ENCODE results near the gene FAM193A. TPM values are rescaled to one million over a fixed set of nuclear protein-coding genes. Genes with fewer than 3 reads are reported as not detected.

The FAM193A gene
- total RNA-seq, 1 experiment from 2014 or later: 38.8 TPM

GRCh38 chr4:2598511-2599303 lies 62.3 kb downstream of the FAM193A start:
- Histone ChIP-seq H2AFZ (ENCODE audit: low read length) (no peak overlapping the region), H3K9me2 (replicated peaks; ENCODE audit: insufficient read depth, low read length) (no peaks in the 10 kb centered on the region), H3K27me3 (ENCODE audit: low read length) (no peaks in the 10 kb centered on the region), H4K20me1 (ENCODE audit: insufficient read depth, low read depth, low read length) (no peaks in the 10 kb centered on the region), H3K4me2 (ENCODE audit: low read depth, low read length, poor library complexity, severe bottlenecking) (peak overlapping the region; percentile 65), H3K4me1 (ENCODE audit: low read length) (peaks cover 62% of the 10 kb centered on the region), H3K9ac (ENCODE audit: low read length) (peak overlapping the region; percentile 70), H3K4me3 (ENCODE audit: low read length) (peak overlapping the region; percentile 56), H3K27ac (ENCODE audit: low read length) (peak overlapping the region; percentile 85), H3K36me3 (ENCODE audit: insufficient read depth, low read length) (no peaks in the 10 kb centered on the region), H3K9me3 (ENCODE audit: low read length) (no peaks in the 10 kb centered on the region), H3K79me2 (ENCODE audit: low read length) (peaks cover 88% of the 10 kb centered on the region)
- peak; percentile 83 for DNase-seq

- H3K4me3 ChIP-seq (ENCODE audit: low read length): peak overlapping the region; percentile 56
- peaks cover 88% of the 10 kb centered on the region for H3K79me2 ChIP-seq (ENCODE audit: low read length)
- H3K4me1 ChIP-seq (ENCODE audit: low read length): peaks cover 65% of the 10 kb centered on the region
- peak overlapping the region; percentile 70 for H3K9ac ChIP-seq (ENCODE audit: low read length)
- no peaks in the 10 kb centered on the region for H3K9me2 ChIP-seq (replicated peaks; ENCODE audit: insufficient read depth, low read length)
- peak overlapping the region; percentile 65 for H3K4me2 ChIP-seq (ENCODE audit: low read depth, low read length, poor library complexity, severe bottlenecking)
- no peaks in the 10 kb centered on the region for H3K36me3 ChIP-seq (ENCODE audit: insufficient read depth, low read length)
- no peaks in the 10 kb centered on the region for H4K20me1 ChIP-seq (ENCODE audit: insufficient read depth, low read depth, low read length)
- H2AFZ ChIP-seq (ENCODE audit: low read length): no peak overlapping the region
- DNase-seq: no peak
- no peaks in the 10 kb centered on the region for H3K27me3 ChIP-seq (ENCODE audit: low read length)
- H3K9me3 ChIP-seq (ENCODE audit: low read length): no peaks in the 10 kb centered on the region
- H3K27ac ChIP-seq (ENCODE audit: low read length): peak overlapping the region; percentile 85
Measured at GRCh38 chr4:2599304-2599654, 62.8 kb downstream of the FAM193A start.

- no peaks in the 10 kb centered on the region for H3K36me3 ChIP-seq (ENCODE audit: insufficient read depth, low read length)
- H3K79me2 ChIP-seq (ENCODE audit: low read length): peaks cover 89% of the 10 kb centered on the region
- H3K4me3 ChIP-seq (ENCODE audit: low read length): no peak overlapping the region
- H3K4me1 ChIP-seq (ENCODE audit: low read length): peaks cover 68% of the 10 kb centered on the region
- H3K9me2 ChIP-seq (replicated peaks; ENCODE audit: insufficient read depth, low read length): no peaks in the 10 kb centered on the region
- H3K4me2 ChIP-seq (ENCODE audit: low read depth, low read length, poor library complexity, severe bottlenecking): peak overlapping the region; percentile 6
- DNase-seq: no peak
- H3K27me3 ChIP-seq (ENCODE audit: low read length): no peaks in the 10 kb centered on the region
- no peak overlapping the region for H3K9ac ChIP-seq (ENCODE audit: low read length)
- H3K27ac ChIP-seq (ENCODE audit: low read length): peak overlapping the region; percentile 28; the same call in 1 of the 2 replicates
- H2AFZ ChIP-seq (ENCODE audit: low read length): no peak overlapping the region
- H4K20me1 ChIP-seq (ENCODE audit: insufficient read depth, low read depth, low read length): no peaks in the 10 kb centered on the region
- H3K9me3 ChIP-seq (ENCODE audit: low read length): no peaks in the 10 kb centered on the region
Measured at GRCh38 chr4:2600878-2601277, 64.4 kb downstream of the FAM193A start.

- no peak overlapping the region for H3K9ac ChIP-seq (ENCODE audit: low read length)
- H3K4me2 ChIP-seq (ENCODE audit: low read depth, low read length, poor library complexity, severe bottlenecking): no peak overlapping the region
- DNase-seq: no peak
- no peak overlapping the region for H2AFZ ChIP-seq (ENCODE audit: low read length)
- peaks cover 64% of the 10 kb centered on the region for H3K4me1 ChIP-seq (ENCODE audit: low read length)
- H3K36me3 ChIP-seq (ENCODE audit: insufficient read depth, low read length): no peaks in the 10 kb centered on the region
- H3K27ac ChIP-seq (ENCODE audit: low read length): no peak overlapping the region
- no peaks in the 10 kb centered on the region for H3K9me3 ChIP-seq (ENCODE audit: low read length)
- H3K27me3 ChIP-seq (ENCODE audit: low read length): no peaks in the 10 kb centered on the region
- no peaks in the 10 kb centered on the region for H3K9me2 ChIP-seq (replicated peaks; ENCODE audit: insufficient read depth, low read length)
- peaks cover 89% of the 10 kb centered on the region for H3K79me2 ChIP-seq (ENCODE audit: low read length)
- H4K20me1 ChIP-seq (ENCODE audit: insufficient read depth, low read depth, low read length): no peaks in the 10 kb centered on the region
- no peak overlapping the region for H3K4me3 ChIP-seq (ENCODE audit: low read length)
Measured at GRCh38 chr4:2604614-2605013, 68.2 kb downstream of the FAM193A start.

GRCh38 chr4:2606960-2607506 lies 70.6 kb downstream of the FAM193A start:
- Histone ChIP-seq H3K9me3 (ENCODE audit: low read length) (no peaks in the 10 kb centered on the region), H3K9me2 (replicated peaks; ENCODE audit: insufficient read depth, low read length) (no peaks in the 10 kb centered on the region), H3K4me1 (ENCODE audit: low read length) (peaks cover 50% of the 10 kb centered on the region), H4K20me1 (ENCODE audit: insufficient read depth, low read depth, low read length) (no peaks in the 10 kb centered on the region), H3K27ac (ENCODE audit: low read length) (no peak overlapping the region), H3K4me3 (ENCODE audit: low read length) (no peak overlapping the region), H3K9ac (ENCODE audit: low read length) (no peak overlapping the region), H3K36me3 (ENCODE audit: insufficient read depth, low read length) (no peaks in the 10 kb centered on the region), H3K79me2 (ENCODE audit: low read length) (peaks cover 90% of the 10 kb centered on the region), H2AFZ (ENCODE audit: low read length) (no peak overlapping the region), H3K27me3 (ENCODE audit: low read length) (no peaks in the 10 kb centered on the region), H3K4me2 (ENCODE audit: low read depth, low read length, poor library complexity, severe bottlenecking) (no peak overlapping the region)
- DNase-seq: no peak

GRCh38 chr4:2607822-2608221 lies 71.4 kb downstream of the FAM193A start:
- Histone ChIP-seq H3K9ac (ENCODE audit: low read length) (no peak overlapping the region), H3K4me2 (ENCODE audit: low read depth, low read length, poor library complexity, severe bottlenecking) (no peak overlapping the region), H3K27me3 (ENCODE audit: low read length) (no peaks in the 10 kb centered on the region), H2AFZ (ENCODE audit: low read length) (no peak overlapping the region), H3K9me2 (replicated peaks; ENCODE audit: insufficient read depth, low read length) (no peaks in the 10 kb centered on the region), H3K9me3 (ENCODE audit: low read length) (no peaks in the 10 kb centered on the region), H3K27ac (ENCODE audit: low read length) (no peak overlapping the region), H3K4me1 (ENCODE audit: low read length) (peaks cover 50% of the 10 kb centered on the region), H3K36me3 (ENCODE audit: insufficient read depth, low read length) (no peaks in the 10 kb centered on the region), H3K4me3 (ENCODE audit: low read length) (no peak overlapping the region), H3K79me2 (ENCODE audit: low read length) (peaks cover 93% of the 10 kb centered on the region), H4K20me1 (ENCODE audit: insufficient read depth, low read depth, low read length) (no peaks in the 10 kb centered on the region)
- no peak for DNase-seq

GRCh38 chr4:2608291-2608690 lies 71.8 kb downstream of the FAM193A start:
- H3K4me2 ChIP-seq (ENCODE audit: low read depth, low read length, poor library complexity, severe bottlenecking): no peak overlapping the region
- H3K27me3 ChIP-seq (ENCODE audit: low read length): no peaks in the 10 kb centered on the region
- no peak for DNase-seq
- H3K9me2 ChIP-seq (replicated peaks; ENCODE audit: insufficient read depth, low read length): no peaks in the 10 kb centered on the region
- no peak overlapping the region for H2AFZ ChIP-seq (ENCODE audit: low read length)
- H3K4me1 ChIP-seq (ENCODE audit: low read length): peaks cover 50% of the 10 kb centered on the region
- peak overlapping the region; percentile 21; the same call in 1 of the 2 replicates for H3K27ac ChIP-seq (ENCODE audit: low read length)
- H3K79me2 ChIP-seq (ENCODE audit: low read length): peaks cover 98% of the 10 kb centered on the region
- H3K9ac ChIP-seq (ENCODE audit: low read length): no peak overlapping the region
- H3K4me3 ChIP-seq (ENCODE audit: low read length): no peak overlapping the region
- H3K36me3 ChIP-seq (ENCODE audit: insufficient read depth, low read length): no peaks in the 10 kb centered on the region
- no peaks in the 10 kb centered on the region for H3K9me3 ChIP-seq (ENCODE audit: low read length)
- no peaks in the 10 kb centered on the region for H4K20me1 ChIP-seq (ENCODE audit: insufficient read depth, low read depth, low read length)

GRCh38 chr4:2615821-2616220 lies 79.4 kb downstream of the FAM193A start:
- Histone ChIP-seq H3K27me3 (ENCODE audit: low read length) (no peaks in the 10 kb centered on the region), H3K9me3 (ENCODE audit: low read length) (no peaks in the 10 kb centered on the region), H2AFZ (ENCODE audit: low read length) (no peak overlapping the region), H3K79me2 (ENCODE audit: low read length) (peaks cover 96% of the 10 kb centered on the region), H3K4me2 (ENCODE audit: low read depth, low read length, poor library complexity, severe bottlenecking) (no peak overlapping the region), H3K9me2 (replicated peaks; ENCODE audit: insufficient read depth, low read length) (no peaks in the 10 kb centered on the region), H3K27ac (ENCODE audit: low read length) (no peak overlapping the region), H3K4me1 (ENCODE audit: low read length) (no peaks in the 10 kb centered on the region), H3K36me3 (ENCODE audit: insufficient read depth, low read length) (no peaks in the 10 kb centered on the region), H3K9ac (ENCODE audit: low read length) (no peak overlapping the region), H3K4me3 (ENCODE audit: low read length) (no peak overlapping the region), H4K20me1 (ENCODE audit: insufficient read depth, low read depth, low read length) (0 out of 2 replicates have a peak, but pooled peaks cover 3% of the 10 kb centered on the region)
- no peak for DNase-seq
